HEK293 (cell line): ENCODE measurements around the gene ABCC11.

Experiments
- CTCF ChIA-PET: fragments of 350-600 bp; formaldehyde crosslinking; extraction: SDS; loops from one replicate; lab custom pipeline; 2021; ENCODE audit warnings: antibody characterized with exemption; lab: Yijun Ruan, JAX
- POLR2A ChIA-PET: fragments of 300-600 bp; formaldehyde crosslinking; extraction: SDS; loops from one replicate; lab custom pipeline; 2020; ENCODE audit warnings: antibody characterized with exemption, inconsistent platforms; lab: Yijun Ruan, JAX
- H3K27ac ChIP-seq: fragments of 200-500 bp; sonication (Bioruptor generic); 2 replicates; pipeline ENCODE4 v1.5.1; 2014; ENCODE audit warnings: low read depth, low read length, control low read depth, inconsistent platforms; ENCODE audit errors: extremely low read depth
- H3K36me3 ChIP-seq, 2 experiments: fragments of 200-500 bp in 1 of 2; sonication (Bioruptor generic) in 1 of 2; 1 replicate in 1 of 2; 2 replicates in 1 of 2; pipeline ENCODE4 v1.5.1; 2014 to 2017; ENCODE audit warnings: inconsistent platforms in 2 of 2, low read length in 2 of 2; ENCODE audit not compliant: control insufficient read depth in 2 of 2, insufficient read depth in 1 of 2
- H3K4me1 ChIP-seq: fragments of 200-500 bp; sonication (Bioruptor generic); 2 replicates; pipeline ENCODE4 v1.5.1; 2014; ENCODE audit warnings: mild to moderate bottlenecking, low read length, inconsistent platforms; ENCODE audit not compliant: control insufficient read depth, insufficient read depth
- H3K4me3 ChIP-seq: 2 replicates; pipeline ENCODE4 v1.5.1; 2011; ENCODE audit warnings: low read depth, mild to moderate bottlenecking, control low read depth, low read length, moderate library complexity
- H3K9me3 ChIP-seq: fragments of 200-500 bp; sonication (Bioruptor generic); 2 replicates; pipeline ENCODE4 v1.5.1; 2014; ENCODE audit warnings: low read depth, low read length, inconsistent platforms; ENCODE audit not compliant: control insufficient read depth, insufficient read depth
- GLIS2 ChIP-seq: fragments of 450-650 bp; formaldehyde crosslinking; IDR thresholded peaks from 2 replicates; pipeline ENCODE4 v1.5.1; 2016; ENCODE audit warnings: missing biosample characterization, missing genetic modification characterization
- HOXA7 ChIP-seq: sonication (generic); formaldehyde crosslinking; IDR thresholded peaks from 2 replicates; pipeline ENCODE4 v1.8.1; 2022; ENCODE audit warnings: missing genetic modification reagents, borderline replicate concordance
- HOXD13 ChIP-seq: sonication (generic); formaldehyde crosslinking; IDR thresholded peaks from 2 replicates; pipeline ENCODE4 v1.8.0; 2022; ENCODE audit warnings: missing genetic modification reagents, borderline replicate concordance
- SCRT2 ChIP-seq: fragments of 450-650 bp; formaldehyde crosslinking; IDR thresholded peaks from 2 replicates; pipeline ENCODE4 v1.5.1; 2016; ENCODE audit warnings: missing biosample characterization, missing genetic modification characterization
- SP2 ChIP-seq: fragments of 450-650 bp; formaldehyde crosslinking; IDR thresholded peaks from 2 replicates; pipeline ENCODE4 v1.5.1; 2016; ENCODE audit warnings: missing biosample characterization, missing genetic modification characterization
- TRIM28 ChIP-seq: IDR thresholded peaks from 2 replicates; pipeline ENCODE4 v1.6.1; 2011; ENCODE audit warnings: low read length, control low read depth, borderline replicate concordance
- ZNF112 ChIP-seq: fragments of 450-650 bp; formaldehyde crosslinking; IDR thresholded peaks from 2 replicates; pipeline ENCODE4 v1.5.0; 2017; ENCODE audit warnings: missing biosample characterization, missing genetic modification characterization
- ZNF221 ChIP-seq: fragments of 450-650 bp; formaldehyde crosslinking; IDR thresholded peaks from 2 replicates; pipeline ENCODE4 v1.5.1; 2017; ENCODE audit warnings: missing biosample characterization, missing genetic modification characterization, borderline replicate concordance
- ZNF335 ChIP-seq: fragments of 450-650 bp; formaldehyde crosslinking; conservative IDR thresholded peaks from 2 replicates; pipeline ENCODE4 v1.5.1; 2016; ENCODE audit warnings: missing biosample characterization, missing genetic modification characterization
- ZNF394 ChIP-seq: fragments of 450-650 bp; formaldehyde crosslinking; IDR thresholded peaks from 2 replicates; pipeline ENCODE4 v1.5.1; 2016; ENCODE audit warnings: missing biosample characterization, missing genetic modification characterization, mild to moderate bottlenecking, moderate library complexity, borderline replicate concordance
- ZNF48 ChIP-seq: fragments of 450-650 bp; formaldehyde crosslinking; IDR thresholded peaks from 2 replicates; pipeline ENCODE4 v1.5.1; 2016; ENCODE audit warnings: missing biosample characterization, missing genetic modification characterization
- ZNF549 ChIP-seq: fragments of 450-650 bp; IDR thresholded peaks from 2 replicates; pipeline ENCODE4 v1.5.1; 2018; ENCODE audit warnings: missing biosample characterization, missing genetic modification characterization, mild to moderate bottlenecking, inconsistent platforms, moderate library complexity
- ZNF654 ChIP-seq: fragments of 450-650 bp; formaldehyde crosslinking; IDR thresholded peaks from 2 replicates; pipeline ENCODE4 v1.5.1; 2016; ENCODE audit warnings: low read depth, missing biosample characterization, missing genetic modification characterization
- ZNF664 ChIP-seq: fragments of 450-650 bp; formaldehyde crosslinking; IDR thresholded peaks from 2 replicates; pipeline ENCODE4 v1.5.1; 2016; ENCODE audit warnings: missing biosample characterization, missing genetic modification characterization
- ZNF677 ChIP-seq: fragments of 450-650 bp; IDR thresholded peaks from 2 replicates; pipeline ENCODE4 v1.5.0; 2018; ENCODE audit warnings: missing biosample characterization, mild to moderate bottlenecking, missing genetic modification characterization, moderate library complexity
- ZNF830 ChIP-seq: fragments of 450-650 bp; IDR thresholded peaks from 2 replicates; pipeline ENCODE4 v1.5.0; 2018; ENCODE audit warnings: missing biosample characterization, missing genetic modification characterization, low read depth, mild to moderate bottlenecking, moderate library complexity
- ZSCAN16 ChIP-seq: fragments of 450-650 bp; formaldehyde crosslinking; IDR thresholded peaks from 2 replicates; pipeline ENCODE4 v1.5.1; 2016; ENCODE audit warnings: missing biosample characterization, missing genetic modification characterization
- ZSCAN30 ChIP-seq: fragments of 450-650 bp; IDR thresholded peaks from 2 replicates; pipeline ENCODE4 v1.5.1; 2018; ENCODE audit warnings: missing biosample characterization, mild to moderate bottlenecking, missing genetic modification characterization, moderate library complexity
- TF ChIP-seq, protein P1 (sequence below): fragments of 450-650 bp; formaldehyde crosslinking; IDR thresholded peaks from 2 replicates; pipeline ENCODE4 v1.5.1; 2016; ENCODE audit warnings: missing biosample characterization, missing genetic modification characterization, borderline replicate concordance
- TF ChIP-seq, protein P2 (sequence below): fragments of 450-650 bp; formaldehyde crosslinking; IDR thresholded peaks from 2 replicates; pipeline ENCODE4 v1.5.1; 2016; ENCODE audit warnings: missing biosample characterization, missing genetic modification characterization
- TF ChIP-seq, protein P3 (sequence below): fragments of 450-650 bp; formaldehyde crosslinking; IDR thresholded peaks from 2 replicates; pipeline ENCODE4 v1.5.1; 2016; ENCODE audit warnings: missing biosample characterization, missing genetic modification characterization
- TF ChIP-seq, protein P4 (sequence below): fragments of 450-650 bp; formaldehyde crosslinking; IDR thresholded peaks from 2 replicates; pipeline ENCODE4 v1.5.1; 2017; ENCODE audit warnings: missing biosample characterization, missing genetic modification characterization

The ABCC11 gene

DNA sequence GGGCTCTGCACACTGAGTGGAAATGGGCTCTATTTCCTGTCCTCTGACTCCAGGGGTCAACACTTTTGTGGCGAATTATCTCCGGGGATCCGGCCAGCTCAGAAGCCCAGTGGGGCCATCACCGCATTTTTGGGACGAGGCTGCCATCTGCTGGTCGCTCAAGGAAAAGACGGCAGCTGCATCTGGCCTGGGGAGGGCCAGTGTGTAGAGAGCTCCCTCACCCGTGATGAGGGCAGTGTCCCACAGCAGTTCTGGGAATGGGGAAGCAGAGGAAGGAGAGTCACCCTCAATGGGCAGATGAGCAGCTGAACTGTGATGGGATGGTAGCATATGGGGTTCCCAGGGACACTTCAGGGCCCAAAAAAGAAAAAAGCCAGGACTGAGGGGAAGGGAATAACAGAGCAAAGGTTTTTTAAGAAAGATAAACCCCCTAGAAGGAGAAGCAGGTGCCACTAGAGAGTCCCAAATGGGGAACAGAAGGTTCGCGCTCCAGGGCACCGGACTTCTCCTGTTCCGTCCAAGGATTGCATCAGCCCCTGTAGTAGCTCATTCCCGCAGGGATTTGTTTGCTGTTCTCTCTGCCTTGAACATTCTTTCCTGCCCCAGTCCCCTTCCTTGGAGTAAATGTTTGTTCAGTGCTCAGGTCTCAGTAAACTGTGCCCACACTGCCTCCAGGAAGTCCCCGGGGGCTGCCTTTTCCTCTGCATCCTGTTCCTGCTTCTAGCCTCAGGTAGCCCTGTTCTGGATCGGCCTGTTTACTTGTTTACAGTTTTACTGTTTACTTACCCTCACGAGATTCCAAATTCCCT lies 82.2 kb downstream of the ABCC11 start:
- Histone ChIP-seq H3K9me3 (no peaks in the 10 kb centered on the region), H3K36me3 (no peaks in the 10 kb centered on the region), H3K4me1 (no peaks in the 10 kb centered on the region), H3K4me3 (no peak overlapping the region), H3K27ac (no peak overlapping the region)
- POLR2A ChIA-PET = interaction anchor here (0.6 to 0.7 kb wide), 2 partner anchors 1023 to 1492 kb away, joined by 3 read pairs; no protein-coding TSS in a partner anchor
- CTCF ChIA-PET = interaction anchor here (0.6 to 2.1 kb wide), 33 partner anchors 9 to 1455 kb away, joined by 3 to 19 read pairs (median 3); partner anchors contain the start of gene ABCC12
- TF ChIP-seq SCRT2 (no peak), GLIS2 (tag by site-specific recombination) (peak; percentile 50; the same call in 1 of the 2 replicates), ZNF112 (no peak), HOXD13 (CRISPR knock-in tag) (peak; percentile 63; the same call in 1 of the 2 replicates), ZSCAN30 (tag by site-specific recombination) (no peak), SP2 (tag by site-specific recombination) (no peak), ZNF654 (tag by site-specific recombination) (peak; percentile 93), ZNF664 (tag by site-specific recombination) (no peak), ZNF830 (tag by site-specific recombination) (no peak), ZNF48 (tag by site-specific recombination) (no peak), TRIM28 (no peak), ZNF335 (tag by site-specific recombination) (0 out of 2 replicates have a peak, but pooled peaks have one; percentile 21), ZNF394 (tag by site-specific recombination) (no peak), ZNF221 (no peak), HOXA7 (CRISPR knock-in tag) (no peak), ZSCAN16 (tag by site-specific recombination) (no peak), ZNF549 (no peak), ZNF677 (no peak)
- TF ChIP-seq, protein P1, sequence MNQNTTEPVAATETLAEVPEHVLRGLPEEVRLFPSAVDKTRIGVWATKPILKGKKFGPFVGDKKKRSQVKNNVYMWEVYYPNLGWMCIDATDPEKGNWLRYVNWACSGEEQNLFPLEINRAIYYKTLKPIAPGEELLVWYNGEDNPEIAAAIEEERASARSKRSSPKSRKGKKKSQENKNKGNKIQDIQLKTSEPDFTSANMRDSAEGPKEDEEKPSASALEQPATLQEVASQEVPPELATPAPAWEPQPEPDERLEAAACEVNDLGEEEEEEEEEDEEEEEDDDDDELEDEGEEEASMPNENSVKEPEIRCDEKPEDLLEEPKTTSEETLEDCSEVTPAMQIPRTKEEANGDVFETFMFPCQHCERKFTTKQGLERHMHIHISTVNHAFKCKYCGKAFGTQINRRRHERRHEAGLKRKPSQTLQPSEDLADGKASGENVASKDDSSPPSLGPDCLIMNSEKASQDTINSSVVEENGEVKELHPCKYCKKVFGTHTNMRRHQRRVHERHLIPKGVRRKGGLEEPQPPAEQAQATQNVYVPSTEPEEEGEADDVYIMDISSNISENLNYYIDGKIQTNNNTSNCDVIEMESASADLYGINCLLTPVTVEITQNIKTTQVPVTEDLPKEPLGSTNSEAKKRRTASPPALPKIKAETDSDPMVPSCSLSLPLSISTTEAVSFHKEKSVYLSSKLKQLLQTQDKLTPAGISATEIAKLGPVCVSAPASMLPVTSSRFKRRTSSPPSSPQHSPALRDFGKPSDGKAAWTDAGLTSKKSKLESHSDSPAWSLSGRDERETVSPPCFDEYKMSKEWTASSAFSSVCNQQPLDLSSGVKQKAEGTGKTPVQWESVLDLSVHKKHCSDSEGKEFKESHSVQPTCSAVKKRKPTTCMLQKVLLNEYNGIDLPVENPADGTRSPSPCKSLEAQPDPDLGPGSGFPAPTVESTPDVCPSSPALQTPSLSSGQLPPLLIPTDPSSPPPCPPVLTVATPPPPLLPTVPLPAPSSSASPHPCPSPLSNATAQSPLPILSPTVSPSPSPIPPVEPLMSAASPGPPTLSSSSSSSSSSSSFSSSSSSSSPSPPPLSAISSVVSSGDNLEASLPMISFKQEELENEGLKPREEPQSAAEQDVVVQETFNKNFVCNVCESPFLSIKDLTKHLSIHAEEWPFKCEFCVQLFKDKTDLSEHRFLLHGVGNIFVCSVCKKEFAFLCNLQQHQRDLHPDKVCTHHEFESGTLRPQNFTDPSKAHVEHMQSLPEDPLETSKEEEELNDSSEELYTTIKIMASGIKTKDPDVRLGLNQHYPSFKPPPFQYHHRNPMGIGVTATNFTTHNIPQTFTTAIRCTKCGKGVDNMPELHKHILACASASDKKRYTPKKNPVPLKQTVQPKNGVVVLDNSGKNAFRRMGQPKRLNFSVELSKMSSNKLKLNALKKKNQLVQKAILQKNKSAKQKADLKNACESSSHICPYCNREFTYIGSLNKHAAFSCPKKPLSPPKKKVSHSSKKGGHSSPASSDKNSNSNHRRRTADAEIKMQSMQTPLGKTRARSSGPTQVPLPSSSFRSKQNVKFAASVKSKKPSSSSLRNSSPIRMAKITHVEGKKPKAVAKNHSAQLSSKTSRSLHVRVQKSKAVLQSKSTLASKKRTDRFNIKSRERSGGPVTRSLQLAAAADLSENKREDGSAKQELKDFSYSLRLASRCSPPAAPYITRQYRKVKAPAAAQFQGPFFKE (tag by site-specific recombination) = no peak
- TF ChIP-seq, protein P2, sequence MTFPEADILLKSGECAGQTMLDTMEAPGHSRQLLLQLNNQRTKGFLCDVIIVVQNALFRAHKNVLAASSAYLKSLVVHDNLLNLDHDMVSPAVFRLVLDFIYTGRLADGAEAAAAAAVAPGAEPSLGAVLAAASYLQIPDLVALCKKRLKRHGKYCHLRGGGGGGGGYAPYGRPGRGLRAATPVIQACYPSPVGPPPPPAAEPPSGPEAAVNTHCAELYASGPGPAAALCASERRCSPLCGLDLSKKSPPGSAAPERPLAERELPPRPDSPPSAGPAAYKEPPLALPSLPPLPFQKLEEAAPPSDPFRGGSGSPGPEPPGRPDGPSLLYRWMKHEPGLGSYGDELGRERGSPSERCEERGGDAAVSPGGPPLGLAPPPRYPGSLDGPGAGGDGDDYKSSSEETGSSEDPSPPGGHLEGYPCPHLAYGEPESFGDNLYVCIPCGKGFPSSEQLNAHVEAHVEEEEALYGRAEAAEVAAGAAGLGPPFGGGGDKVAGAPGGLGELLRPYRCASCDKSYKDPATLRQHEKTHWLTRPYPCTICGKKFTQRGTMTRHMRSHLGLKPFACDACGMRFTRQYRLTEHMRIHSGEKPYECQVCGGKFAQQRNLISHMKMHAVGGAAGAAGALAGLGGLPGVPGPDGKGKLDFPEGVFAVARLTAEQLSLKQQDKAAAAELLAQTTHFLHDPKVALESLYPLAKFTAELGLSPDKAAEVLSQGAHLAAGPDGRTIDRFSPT (tag by site-specific recombination) = no peak
- TF ChIP-seq, protein P3, sequence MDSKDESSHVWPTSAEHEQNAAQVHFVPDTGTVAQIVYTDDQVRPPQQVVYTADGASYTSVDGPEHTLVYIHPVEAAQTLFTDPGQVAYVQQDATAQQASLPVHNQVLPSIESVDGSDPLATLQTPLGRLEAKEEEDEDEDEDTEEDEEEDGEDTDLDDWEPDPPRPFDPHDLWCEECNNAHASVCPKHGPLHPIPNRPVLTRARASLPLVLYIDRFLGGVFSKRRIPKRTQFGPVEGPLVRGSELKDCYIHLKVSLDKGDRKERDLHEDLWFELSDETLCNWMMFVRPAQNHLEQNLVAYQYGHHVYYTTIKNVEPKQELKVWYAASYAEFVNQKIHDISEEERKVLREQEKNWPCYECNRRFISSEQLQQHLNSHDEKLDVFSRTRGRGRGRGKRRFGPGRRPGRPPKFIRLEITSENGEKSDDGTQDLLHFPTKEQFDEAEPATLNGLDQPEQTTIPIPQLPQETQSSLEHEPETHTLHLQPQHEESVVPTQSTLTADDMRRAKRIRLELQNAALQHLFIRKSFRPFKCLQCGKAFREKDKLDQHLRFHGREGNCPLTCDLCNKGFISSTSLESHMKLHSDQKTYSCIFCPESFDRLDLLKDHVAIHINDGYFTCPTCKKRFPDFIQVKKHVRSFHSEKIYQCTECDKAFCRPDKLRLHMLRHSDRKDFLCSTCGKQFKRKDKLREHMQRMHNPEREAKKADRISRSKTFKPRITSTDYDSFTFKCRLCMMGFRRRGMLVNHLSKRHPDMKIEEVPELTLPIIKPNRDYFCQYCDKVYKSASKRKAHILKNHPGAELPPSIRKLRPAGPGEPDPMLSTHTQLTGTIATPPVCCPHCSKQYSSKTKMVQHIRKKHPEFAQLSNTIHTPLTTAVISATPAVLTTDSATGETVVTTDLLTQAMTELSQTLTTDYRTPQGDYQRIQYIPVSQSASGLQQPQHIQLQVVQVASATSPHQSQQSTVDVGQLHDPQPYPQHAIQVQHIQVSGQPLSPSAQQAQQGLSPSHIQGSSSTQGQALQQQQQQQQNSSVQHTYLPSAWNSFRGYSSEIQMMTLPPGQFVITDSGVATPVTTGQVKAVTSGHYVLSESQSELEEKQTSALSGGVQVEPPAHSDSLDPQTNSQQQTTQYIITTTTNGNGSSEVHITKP (tag by site-specific recombination) = peak; percentile 99
- TF ChIP-seq, protein P4, sequence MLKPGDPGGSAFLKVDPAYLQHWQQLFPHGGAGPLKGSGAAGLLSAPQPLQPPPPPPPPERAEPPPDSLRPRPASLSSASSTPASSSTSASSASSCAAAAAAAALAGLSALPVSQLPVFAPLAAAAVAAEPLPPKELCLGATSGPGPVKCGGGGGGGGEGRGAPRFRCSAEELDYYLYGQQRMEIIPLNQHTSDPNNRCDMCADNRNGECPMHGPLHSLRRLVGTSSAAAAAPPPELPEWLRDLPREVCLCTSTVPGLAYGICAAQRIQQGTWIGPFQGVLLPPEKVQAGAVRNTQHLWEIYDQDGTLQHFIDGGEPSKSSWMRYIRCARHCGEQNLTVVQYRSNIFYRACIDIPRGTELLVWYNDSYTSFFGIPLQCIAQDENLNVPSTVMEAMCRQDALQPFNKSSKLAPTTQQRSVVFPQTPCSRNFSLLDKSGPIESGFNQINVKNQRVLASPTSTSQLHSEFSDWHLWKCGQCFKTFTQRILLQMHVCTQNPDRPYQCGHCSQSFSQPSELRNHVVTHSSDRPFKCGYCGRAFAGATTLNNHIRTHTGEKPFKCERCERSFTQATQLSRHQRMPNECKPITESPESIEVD = no peak
